HL-60 (cell line): Measurements from ENCODE around the gene GLRB.

Experiments used
- DNase-seq, 2 experiments: peaks; one replicate each; pipeline ENCODE4 v3.0.0-alpha.2; 2010 to 2020; ENCODE audit warnings: low read depth in 1 of 2, low spot score in 1 of 2
- H3K27ac ChIP-seq: fragments of 250-450 bp; sonication (Bioruptor Pico); replicated peaks from 2 replicates; pipeline ENCODE4 v1.5.1; 2020; ENCODE audit warnings: mild to moderate bottlenecking, moderate library complexity
- H3K27me3 ChIP-seq: fragments of 250-450 bp; sonication (Bioruptor Pico); 2 replicates; pipeline ENCODE4 v1.5.1; 2021; ENCODE audit warnings: mild to moderate bottlenecking, moderate library complexity; ENCODE audit not compliant: insufficient read depth, poor library complexity, severe bottlenecking
- H3K4me3 ChIP-seq: replicated peaks from 2 replicates; pipeline ENCODE4 v1.5.1; 2011; ENCODE audit warnings: mild to moderate bottlenecking, control low read depth, low read length; ENCODE audit not compliant: insufficient read depth
- CTCF ChIP-seq: IDR thresholded peaks from one replicate; pipeline ENCODE4 v1.5.1; 2011; ENCODE audit warnings: low read length, control low read depth, inconsistent platforms; ENCODE audit not compliant: insufficient read depth
- GABPA ChIP-seq: IDR thresholded peaks from 2 replicates; pipeline ENCODE4 v1.6.1; 2012; ENCODE audit warnings: low read depth
- POLR2AphosphoS5 ChIP-seq: IDR thresholded peaks from 2 replicates; pipeline ENCODE4 v1.6.1; 2012; ENCODE audit warnings: low read depth
- REST ChIP-seq: IDR thresholded peaks from 2 replicates; pipeline ENCODE4 v1.6.1; 2012; ENCODE audit warnings: low read depth; ENCODE audit not compliant: insufficient replicate concordance
- SPI1 ChIP-seq: IDR thresholded peaks from 2 replicates; pipeline ENCODE4 v1.6.1; 2012; ENCODE audit warnings: low read depth, mild to moderate bottlenecking, borderline replicate concordance

Gene GLRB

GRCh38 chr4:157043131-157043530 lies 32.8 kb upstream of the GLRB start:
- DNase-seq = peak in 1 of 2 experiments; percentile 10
- TF ChIP-seq POLR2AphosphoS5 (no peak), SPI1 (peak; percentile 5; the same call in 1 of the 2 replicates)
- Histone ChIP-seq H3K4me3 (no peak overlapping the region), H3K27ac (no peak overlapping the region), H3K27me3 (no peaks in the 10 kb centered on the region)

- DNase-seq = peak in 1 of 2 experiments; percentile 11
- H3K27me3 ChIP-seq = no peaks in the 10 kb centered on the region
- H3K27ac ChIP-seq = no peak overlapping the region
- no peak for TF ChIP-seq REST
- peak; percentile 48 for TF ChIP-seq CTCF
- TF ChIP-seq GABPA = no peak
- no peak for TF ChIP-seq POLR2AphosphoS5
- no peak for TF ChIP-seq SPI1
- H3K4me3 ChIP-seq = no peak overlapping the region
Measured at GRCh38 chr4:157045507-157046127, 30.3 kb upstream of the GLRB start.

GRCh38 chr4:157048248-157048647 lies 27.7 kb upstream of the GLRB start:
- TF ChIP-seq REST = no peak
- no peak for TF ChIP-seq SPI1
- TF ChIP-seq GABPA = no peak
- TF ChIP-seq CTCF = no peak
- TF ChIP-seq POLR2AphosphoS5 = no peak
- no peak for DNase-seq
- Histone ChIP-seq H3K27me3 (no peaks in the 10 kb centered on the region), H3K4me3 (no peak overlapping the region), H3K27ac (no peak overlapping the region)

- Histone ChIP-seq H3K27ac (no peak overlapping the region), H3K27me3 (no peaks in the 10 kb centered on the region), H3K4me3 (no peak overlapping the region)
- TF ChIP-seq REST (no peak), GABPA (no peak), CTCF (no peak), POLR2AphosphoS5 (no peak), SPI1 (no peak)
- DNase-seq = no peak
Measured at GRCh38 chr4:157050561-157050960, 25.4 kb upstream of the GLRB start.
